ENCODE data around the gene ZNF436. TPM values are rescaled to one million over a fixed set of nuclear protein-coding genes. Genes with fewer than 3 reads are reported as not detected.
A peak's percentile ranks its signal among the peaks of the same experiment; 100 is the strongest.

Gene ZNF436
- total and polyA plus RNA-seq, 2 of the 13 experiments (the other 11 are each of a cell fraction or from before 2014, with no cell fraction given) = 4.3 to 9.9 TPM

DNA sequence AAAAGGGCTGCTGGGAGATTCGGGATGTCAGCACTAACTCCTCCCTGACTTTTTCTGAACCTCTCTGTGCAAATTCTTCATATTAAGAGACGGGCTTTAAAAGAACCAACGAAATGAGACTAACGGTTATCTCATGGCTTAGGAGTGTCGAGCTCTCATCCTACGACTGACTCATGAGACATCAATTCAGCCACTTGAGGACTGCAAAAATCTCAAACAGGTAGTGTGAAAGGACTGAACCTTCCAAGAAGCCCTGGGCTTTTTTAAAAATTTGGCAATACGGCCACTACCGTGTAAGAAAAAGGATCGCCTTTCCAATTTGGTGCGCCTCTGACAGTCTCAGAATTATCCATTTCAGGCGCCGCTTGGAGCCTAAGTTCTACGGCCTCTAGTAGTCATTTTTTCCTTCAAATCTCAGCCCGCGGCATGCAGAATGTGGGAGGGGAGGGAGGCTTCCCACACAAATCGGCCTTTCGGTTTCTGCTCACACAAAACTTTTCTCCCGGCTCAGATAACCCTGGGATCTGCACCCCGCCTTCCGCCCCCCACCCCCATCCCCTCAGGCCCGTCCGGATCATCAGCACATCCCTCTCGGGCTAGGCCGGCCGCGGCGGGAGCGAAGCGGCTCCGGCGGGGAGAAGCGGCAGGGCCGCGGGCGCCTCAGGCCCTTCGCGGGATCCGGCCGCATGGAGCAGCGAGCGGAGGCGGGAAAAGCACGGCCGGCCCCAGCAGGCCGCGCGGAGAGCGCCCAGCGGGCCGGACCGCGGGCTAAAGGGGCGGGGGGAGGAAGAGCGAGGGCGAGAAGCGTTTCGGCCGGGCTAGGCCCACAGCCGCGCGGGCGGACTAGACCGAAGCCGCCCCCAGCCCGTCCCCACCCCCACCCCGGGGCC lies 26.2 kb downstream of the ZNF436 start:
- Histone ChIP-seq H3K9ac (ENCODE audit: insufficient read depth, low read depth, low read length) (peak overlapping the region; percentile 95), H3K27ac (ENCODE audit: extremely low read length, insufficient read depth, low read length) (peak overlapping the region; percentile 94), H4K20me1 (ENCODE audit: insufficient read depth, low read length) (peaks cover 51% of the 10 kb centered on the region), H3K4me3 (replicated peaks in 1 of 3; ENCODE audit: insufficient read depth in 1 of 3, low read depth in 2 of 3, low read length in 3 of 3) (peak overlapping the region; percentile 81 to 83 (median 83)), H3K36me3 (replicated peaks in 1 of 2; ENCODE audit: control insufficient read depth in 1 of 2, insufficient read depth in 2 of 2, low read length in 2 of 2) (no peaks in the 10 kb centered on the region), H3K79me2 (ENCODE audit: insufficient read depth, low read length) (peaks cover 54% of the 10 kb centered on the region), H2AFZ (ENCODE audit: low read length) (no peak overlapping the region), H3K27me3 (ENCODE audit: control insufficient read depth in 1 of 2, insufficient read depth in 2 of 2, low read length in 2 of 2) (no peaks in the 10 kb centered on the region; a peak in 2 of 5 replicates), H3K4me2 (ENCODE audit: low read depth, low read length) (peak overlapping the region; percentile 86), H3K4me1 (ENCODE audit: insufficient read depth, low read length) (peaks cover 40% of the 10 kb centered on the region), H3K9me3 (ENCODE audit: low read length) (no peaks in the 10 kb centered on the region)
- no peak for FAIRE-seq
- BruUV-seq (replicated peaks) = TSS peak; percentile 50
- ChIA-PET CTCF (ENCODE audit: low intra/inter-chr PET ratio, low total read pairs) (no interaction called here), POLR2A (interaction anchor here (0.8 to 3.6 kb wide), 15 partner anchors 10 to 141 kb away, joined by 3 to 130 read pairs (median 5); partner anchors contain the start of genes ASAP3, TCEA3 and ZNF436)
- peak; percentile 25 for DNase-seq (ENCODE audit: low spot score)
- in situ Hi-C loops (cut with HindIII; ENCODE audit: extremely low pct_ligation_motif_present, low pct_unique_long_range_greater_than_20kb) (loop anchor here (10.0 kb wide), 1 partner anchor 191 kb away; the partner anchor contains the start of gene E2F2), intact Hi-C loops (cut with micrococcal nuclease; ENCODE audit: unreplicated experiment) (loop anchor here (2.0 kb wide), 1 partner anchor 25 kb away; the partner anchor contains the start of gene ZNF436)
- ATAC-seq = peak; percentile 45
- WGBS (ENCODE audit: low lambda C conversion rate) = under 1% methylated on average over 36 of the region's 66 CpGs
- TF ChIP-seq ELF1 (CRISPR knock-in tag; IDR thresholded peaks at IDR 0.05) = no peak
- peak; percentile 37 for TF ChIP-seq PHF8 (CRISPR knock-in tag; IDR thresholded peaks at IDR 0.05)
- 0 out of 2 replicates have a peak, but pooled peaks have one; percentile 17 for TF ChIP-seq ZNF564 (CRISPR knock-in tag; IDR thresholded peaks at IDR 0.05)
- TF ChIP-seq ETV6 (CRISPR knock-in tag; conservative IDR thresholded peaks at IDR 0.05) = peak; percentile 15; the same call in 1 of the 2 replicates
- 0 out of 2 replicates have a peak, but pooled peaks have one; percentile 19 for TF ChIP-seq IRF2 (CRISPR knock-in tag; IDR thresholded peaks at IDR 0.05)
- peak; percentile 84 for TF ChIP-seq IKZF4 (CRISPR knock-in tag; IDR thresholded peaks at IDR 0.05; ENCODE audit: borderline replicate concordance, low read depth, not compliant biosample characterization)
- peak; percentile 35; the same call in 1 of the 2 replicates for TF ChIP-seq ZNF205 (CRISPR knock-in tag; IDR thresholded peaks at IDR 0.05)
- TF ChIP-seq ZNF678 (CRISPR knock-in tag; IDR thresholded peaks at IDR 0.05) = peak; percentile 40; the same call in 1 of the 2 replicates
- TF ChIP-seq ZSCAN30 (CRISPR knock-in tag; IDR thresholded peaks at IDR 0.05) = no peak; the same call in none of the 2 replicates
- TF ChIP-seq, protein P1, sequence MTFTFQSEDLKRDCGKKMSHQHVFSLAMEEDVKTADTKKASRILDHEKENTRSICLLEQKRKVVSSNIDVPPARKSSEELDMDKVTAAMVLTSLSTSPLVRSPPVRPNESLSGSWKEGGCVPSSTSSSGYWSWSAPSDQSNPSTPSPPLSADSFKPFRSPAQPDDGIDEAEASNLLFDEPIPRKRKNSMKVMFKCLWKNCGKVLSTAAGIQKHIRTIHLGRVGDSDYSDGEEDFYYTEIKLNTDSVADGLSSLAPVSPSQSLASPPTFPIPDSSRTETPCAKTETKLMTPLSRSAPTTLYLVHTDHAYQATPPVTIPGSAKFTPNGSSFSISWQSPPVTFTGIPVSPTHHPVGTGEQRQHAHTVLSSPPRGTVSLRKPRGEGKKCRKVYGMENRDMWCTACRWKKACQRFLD (CRISPR knock-in tag; IDR thresholded peaks at IDR 0.05; ENCODE audit: borderline replicate concordance) = 0 out of 2 replicates have a peak, but pooled peaks have one; percentile 8
- TF ChIP-seq, protein P2, sequence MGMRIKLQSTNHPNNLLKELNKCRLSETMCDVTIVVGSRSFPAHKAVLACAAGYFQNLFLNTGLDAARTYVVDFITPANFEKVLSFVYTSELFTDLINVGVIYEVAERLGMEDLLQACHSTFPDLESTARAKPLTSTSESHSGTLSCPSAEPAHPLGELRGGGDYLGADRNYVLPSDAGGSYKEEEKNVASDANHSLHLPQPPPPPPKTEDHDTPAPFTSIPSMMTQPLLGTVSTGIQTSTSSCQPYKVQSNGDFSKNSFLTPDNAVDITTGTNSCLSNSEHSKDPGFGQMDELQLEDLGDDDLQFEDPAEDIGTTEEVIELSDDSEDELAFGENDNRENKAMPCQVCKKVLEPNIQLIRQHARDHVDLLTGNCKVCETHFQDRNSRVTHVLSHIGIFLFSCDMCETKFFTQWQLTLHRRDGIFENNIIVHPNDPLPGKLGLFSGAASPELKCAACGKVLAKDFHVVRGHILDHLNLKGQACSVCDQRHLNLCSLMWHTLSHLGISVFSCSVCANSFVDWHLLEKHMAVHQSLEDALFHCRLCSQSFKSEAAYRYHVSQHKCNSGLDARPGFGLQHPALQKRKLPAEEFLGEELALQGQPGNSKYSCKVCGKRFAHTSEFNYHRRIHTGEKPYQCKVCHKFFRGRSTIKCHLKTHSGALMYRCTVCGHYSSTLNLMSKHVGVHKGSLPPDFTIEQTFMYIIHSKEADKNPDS (CRISPR knock-in tag; IDR thresholded peaks at IDR 0.05) = no peak
- TF ChIP-seq ZNF775 (CRISPR knock-in tag; IDR thresholded peaks at IDR 0.05; ENCODE audit: borderline replicate concordance) = 0 out of 2 replicates have a peak, but pooled peaks have one; percentile 28
- TF ChIP-seq, protein P3, sequence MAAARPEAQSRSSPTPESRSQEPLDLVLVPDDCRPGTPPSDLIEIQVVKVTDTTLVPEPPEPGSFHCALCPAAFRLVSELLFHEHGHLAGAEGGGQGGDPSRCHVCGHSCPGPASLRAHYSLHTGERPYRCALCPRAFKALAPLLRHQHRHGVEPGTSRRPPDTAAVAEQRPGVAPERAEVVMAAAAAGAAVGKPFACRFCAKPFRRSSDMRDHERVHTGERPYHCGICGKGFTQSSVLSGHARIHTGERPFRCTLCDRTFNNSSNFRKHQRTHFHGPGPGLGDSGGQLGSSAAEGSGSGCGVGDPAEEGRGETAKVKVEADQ (CRISPR knock-in tag; IDR thresholded peaks at IDR 0.05; ENCODE audit: borderline replicate concordance) = peak; percentile 43; the same call in 1 of the 2 replicates
- TF ChIP-seq, protein P4, sequence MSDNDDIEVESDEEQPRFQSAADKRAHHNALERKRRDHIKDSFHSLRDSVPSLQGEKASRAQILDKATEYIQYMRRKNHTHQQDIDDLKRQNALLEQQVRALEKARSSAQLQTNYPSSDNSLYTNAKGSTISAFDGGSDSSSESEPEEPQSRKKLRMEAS (IDR thresholded peaks at IDR 0.05) = peak; percentile 58
- 0 out of 2 replicates have a peak, but pooled peaks have one; percentile 11 for TF ChIP-seq ZNF556 (CRISPR knock-in tag; IDR thresholded peaks at IDR 0.05; ENCODE audit: borderline replicate concordance)
- 0 out of 2 replicates have a peak, but pooled peaks have one; percentile 12 for TF ChIP-seq HOXA5 (CRISPR knock-in tag; IDR thresholded peaks at IDR 0.05)
- peak; percentile 34; the same call in 1 of the 2 replicates for TF ChIP-seq KAT7 (CRISPR knock-in tag; IDR thresholded peaks at IDR 0.05; ENCODE audit: borderline replicate concordance)

All from HepG2 (cell line).